Retinal pigment epithelial cell (primary cell): ENCODE data around the gene UPK1B.

ENCODE experiments used
- DNase-seq: peaks from one replicate; pipeline ENCODE4 v3.0.0-alpha.2; 2010; ENCODE audit warnings: low read depth
- H3K4me3 ChIP-seq: 2 replicates; pipeline ENCODE4 v1.5.1; 2011; ENCODE audit warnings: mild to moderate bottlenecking, low read length, control low read depth, moderate library complexity
- CTCF ChIP-seq: conservative IDR thresholded peaks from 2 replicates; pipeline ENCODE4 v1.5.1; 2011; ENCODE audit warnings: low read depth, low read length, control low read depth, inconsistent platforms

Gene UPK1B

GRCh38 chr3:119211193-119211592, 37.8 kb downstream of the UPK1B start:
- no peak overlapping the region for H3K4me3 ChIP-seq
- TF ChIP-seq CTCF: no peak
- DNase-seq: no peak

GRCh38 chr3:119211803-119212202, 38.4 kb downstream of the UPK1B start:
- DNase-seq: no peak
- no peak for TF ChIP-seq CTCF
- no peak overlapping the region for H3K4me3 ChIP-seq

GRCh38 chr3:119219069-119219468, 45.7 kb downstream of the UPK1B start:
- no peak overlapping the region for H3K4me3 ChIP-seq
- no peak for TF ChIP-seq CTCF
- no peak for DNase-seq

- no peak for DNase-seq
- no peak overlapping the region for H3K4me3 ChIP-seq
- TF ChIP-seq CTCF: no peak
These were observed 46.8 kb downstream of the UPK1B start for GRCh38 chr3:119220198-119220597.

GRCh38 chr3:119220970-119221667, 47.7 kb downstream of the UPK1B start:
- TF ChIP-seq CTCF: no peak
- no peak overlapping the region for H3K4me3 ChIP-seq
- DNase-seq: no peak

- TF ChIP-seq CTCF: no peak
- no peak for DNase-seq
- H3K4me3 ChIP-seq: no peak overlapping the region
These were observed 48.5 kb downstream of the UPK1B start for GRCh38 chr3:119221779-119222320.

GRCh38 chr3:119222391-119222790, 49.0 kb downstream of the UPK1B start:
- DNase-seq: no peak
- TF ChIP-seq CTCF: no peak
- no peak overlapping the region for H3K4me3 ChIP-seq
